HepG2 (cell line): ENCODE data around the gene TCEA3.

Experiments
- KLF16 ChIP-seq, 2 experiments: sonication (generic) in 1 of 2; formaldehyde crosslinking in 1 of 2; IDR thresholded peaks; 2 replicates each; pipeline versions ENCODE4 v1.6.1 to v1.8.0; 2016 to 2023; ENCODE audit warnings: missing genetic modification reagents in 2 of 2, missing compliant biosample characterization in 1 of 2
- MYPOP ChIP-seq: sonication (generic); formaldehyde crosslinking; IDR thresholded peaks from 2 replicates; pipeline ENCODE4 v1.8.1; 2023; ENCODE audit warnings: mild to moderate bottlenecking, moderate library complexity, missing genetic modification reagents
- NR3C1 ChIP-seq: sonication (generic); formaldehyde crosslinking; IDR thresholded peaks from 2 replicates; pipeline ENCODE4 v1.4.0; 2020; ENCODE audit warnings: missing genetic modification reagents
- ZNF503 ChIP-seq: sonication (generic); formaldehyde crosslinking; IDR thresholded peaks from 2 replicates; pipeline ENCODE4 v1.4.0; 2020; ENCODE audit warnings: missing genetic modification reagents
- TF ChIP-seq, protein P1 (sequence below): sonication (generic); formaldehyde crosslinking; IDR thresholded peaks from 2 replicates; pipeline ENCODE4 v1.4.0; 2020; ENCODE audit warnings: missing genetic modification reagents

DNA sequence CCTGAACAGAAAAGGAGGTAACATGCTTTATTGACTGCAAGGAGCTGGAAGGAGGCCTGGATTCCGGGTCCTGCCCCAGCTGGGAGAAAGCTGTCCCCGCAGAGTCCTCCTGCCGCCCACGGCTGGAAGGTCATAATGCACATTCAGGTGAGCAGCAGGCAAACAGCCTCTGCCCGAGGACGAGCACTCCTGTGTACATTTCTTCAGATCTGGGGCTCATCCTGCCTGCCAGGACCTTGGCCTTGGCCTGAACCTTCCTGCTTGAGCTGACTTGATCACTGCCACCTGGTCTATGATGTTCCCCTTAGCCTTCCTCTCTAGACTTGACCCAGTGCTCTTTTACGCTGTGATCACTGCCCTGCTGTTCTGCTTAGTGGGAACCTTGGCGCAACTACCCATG lies 37.1 kb downstream of the TCEA3 start:
- TF ChIP-seq MYPOP (CRISPR knock-in tag): no peak
- TF ChIP-seq, protein P1, sequence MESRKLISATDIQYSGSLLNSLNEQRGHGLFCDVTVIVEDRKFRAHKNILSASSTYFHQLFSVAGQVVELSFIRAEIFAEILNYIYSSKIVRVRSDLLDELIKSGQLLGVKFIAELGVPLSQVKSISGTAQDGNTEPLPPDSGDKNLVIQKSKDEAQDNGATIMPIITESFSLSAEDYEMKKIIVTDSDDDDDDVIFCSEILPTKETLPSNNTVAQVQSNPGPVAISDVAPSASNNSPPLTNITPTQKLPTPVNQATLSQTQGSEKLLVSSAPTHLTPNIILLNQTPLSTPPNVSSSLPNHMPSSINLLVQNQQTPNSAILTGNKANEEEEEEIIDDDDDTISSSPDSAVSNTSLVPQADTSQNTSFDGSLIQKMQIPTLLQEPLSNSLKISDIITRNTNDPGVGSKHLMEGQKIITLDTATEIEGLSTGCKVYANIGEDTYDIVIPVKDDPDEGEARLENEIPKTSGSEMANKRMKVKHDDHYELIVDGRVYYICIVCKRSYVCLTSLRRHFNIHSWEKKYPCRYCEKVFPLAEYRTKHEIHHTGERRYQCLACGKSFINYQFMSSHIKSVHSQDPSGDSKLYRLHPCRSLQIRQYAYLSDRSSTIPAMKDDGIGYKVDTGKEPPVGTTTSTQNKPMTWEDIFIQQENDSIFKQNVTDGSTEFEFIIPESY: no peak
- no peak for TF ChIP-seq KLF16 (CRISPR knock-in tag; IDR thresholded peaks at IDR 0.05)
- TF ChIP-seq NR3C1 (CRISPR knock-in tag): no peak
- TF ChIP-seq ZNF503 (CRISPR knock-in tag): no peak
